Activated T-helper 17 cell treated with anti-CD3 and anti-CD28 coated beads, Interleukin-2, amount 50 U/mL, for 72 hours (primary cell): Measurements from ENCODE around the gene LRMDA. TPM values are rescaled to one million over a fixed set of nuclear protein-coding genes. Genes with fewer than 3 reads are reported as not detected.

Experiments
- ATAC-seq: fragments of 150-1000 bp; cut with Tn5 transposase; replicated peaks from 2 replicates; pipeline ENCODE4 v1.10.0; 2021; ENCODE audit warnings: mild to moderate bottlenecking, moderate library complexity
- H3K27ac Mint-ChIP-seq: one replicate; pipeline ENCODE4 v1.8.0; 2022; ENCODE audit warnings: mixed read lengths
- H3K27me3 Mint-ChIP-seq: one replicate; pipeline ENCODE4 v1.8.0; 2022; ENCODE audit warnings: mixed read lengths
- H3K36me3 Mint-ChIP-seq: one replicate; pipeline ENCODE4 v1.8.0; 2022; ENCODE audit warnings: low read depth, mild to moderate bottlenecking, mixed read lengths
- H3K4me1 Mint-ChIP-seq: one replicate; pipeline ENCODE4 v1.8.0; 2022; ENCODE audit warnings: mixed read lengths
- H3K4me3 Mint-ChIP-seq: one replicate; pipeline ENCODE4 v1.8.0; 2022; ENCODE audit warnings: mild to moderate bottlenecking, mixed read lengths
- H3K9me3 Mint-ChIP-seq: one replicate; pipeline ENCODE4 v1.8.0; 2022; ENCODE audit warnings: mixed read lengths
- total RNA-seq, 2 donors: library from RNA; stranded (reverse); gene quantifications; one replicate each; pipeline ENCODE4 v1.2.3, GENCODE V29; 2022

LRMDA gene
- total RNA-seq, 2 donors from 2014 or later: not detected

DNA sequence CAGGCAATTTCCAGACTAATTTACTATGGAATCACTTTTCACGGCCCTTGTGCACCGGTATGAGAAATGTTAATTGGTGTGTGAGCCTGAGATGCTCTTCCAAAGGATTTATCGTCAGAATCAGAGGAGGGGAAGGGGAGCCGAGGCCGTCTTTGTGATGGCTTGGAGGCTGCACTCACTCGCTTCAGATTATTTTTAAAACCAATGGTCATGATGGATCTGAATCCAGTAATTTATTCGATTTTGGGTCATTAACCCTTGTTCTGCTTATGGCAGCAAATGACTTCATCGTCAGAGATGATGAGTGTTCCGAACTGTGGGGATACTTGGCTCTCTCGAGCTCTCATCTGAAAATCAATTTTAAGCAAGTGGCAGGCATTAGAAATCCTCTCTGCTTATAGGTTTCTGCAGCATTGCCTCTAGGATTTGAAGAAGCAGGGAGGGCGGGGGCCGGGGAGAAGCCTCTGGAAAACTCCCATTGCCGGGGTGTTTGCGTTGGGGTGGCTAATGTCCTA, 576.3 kb downstream of the LRMDA start:
- ATAC-seq: no peak
- Mint-ChIP-seq H3K27ac (no peak overlapping the region), H3K4me3 (no peak overlapping the region), H3K27me3 (peaks cover 4% of the 10 kb centered on the region), H3K4me1 (no peaks in the 10 kb centered on the region), H3K36me3 (no peaks in the 10 kb centered on the region), H3K9me3 (no peaks in the 10 kb centered on the region)

- no peak for ATAC-seq
- H3K4me1 Mint-ChIP-seq: no peaks in the 10 kb centered on the region
- peaks cover 4% of the 10 kb centered on the region for H3K27me3 Mint-ChIP-seq
Measured at GRCh38 chr10:76009531-76009930, 578.1 kb downstream of the LRMDA start.

GRCh38 chr10:76010703-76011102, 579.3 kb downstream of the LRMDA start:
- no peak overlapping the region for H3K4me3 Mint-ChIP-seq
- ATAC-seq: no peak
- H3K27me3 Mint-ChIP-seq: peaks cover 4% of the 10 kb centered on the region
- H3K9me3 Mint-ChIP-seq: no peaks in the 10 kb centered on the region
- H3K27ac Mint-ChIP-seq: no peak overlapping the region
- H3K4me1 Mint-ChIP-seq: no peaks in the 10 kb centered on the region
- no peaks in the 10 kb centered on the region for H3K36me3 Mint-ChIP-seq

More at GRCh38 chr10:76009531-76009930, 578.1 kb downstream of the LRMDA start:
- Mint-ChIP-seq H3K27ac (no peak overlapping the region), H3K4me3 (no peak overlapping the region), H3K9me3 (no peaks in the 10 kb centered on the region), H3K36me3 (no peaks in the 10 kb centered on the region)

- no peak for ATAC-seq
- H3K27me3 Mint-ChIP-seq: peaks cover 4% of the 10 kb centered on the region
- no peak overlapping the region for H3K27ac Mint-ChIP-seq
- H3K4me1 Mint-ChIP-seq: no peaks in the 10 kb centered on the region
- H3K36me3 Mint-ChIP-seq: no peaks in the 10 kb centered on the region
- no peak overlapping the region for H3K4me3 Mint-ChIP-seq
- no peaks in the 10 kb centered on the region for H3K9me3 Mint-ChIP-seq
Measured at GRCh38 chr10:76012716-76013327, 581.4 kb downstream of the LRMDA start.

GRCh38 chr10:76015245-76015644, 583.8 kb downstream of the LRMDA start:
- Mint-ChIP-seq H3K27ac (no peak overlapping the region), H3K36me3 (no peaks in the 10 kb centered on the region), H3K27me3 (peaks cover 8% of the 10 kb centered on the region), H3K4me1 (no peaks in the 10 kb centered on the region), H3K4me3 (no peak overlapping the region), H3K9me3 (no peaks in the 10 kb centered on the region)
- no peak for ATAC-seq

GRCh38 chr10:76017026-76017732, 585.8 kb downstream of the LRMDA start:
- Mint-ChIP-seq H3K4me1 (no peaks in the 10 kb centered on the region), H3K9me3 (no peaks in the 10 kb centered on the region), H3K4me3 (no peak overlapping the region), H3K36me3 (no peaks in the 10 kb centered on the region), H3K27ac (no peak overlapping the region), H3K27me3 (peaks cover 4% of the 10 kb centered on the region)
- ATAC-seq: no peak

- H3K4me3 Mint-ChIP-seq: no peak overlapping the region
- H3K4me1 Mint-ChIP-seq: no peaks in the 10 kb centered on the region
- ATAC-seq: no peak
- no peaks in the 10 kb centered on the region for H3K36me3 Mint-ChIP-seq
- no peaks in the 10 kb centered on the region for H3K9me3 Mint-ChIP-seq
- no peak overlapping the region for H3K27ac Mint-ChIP-seq
- H3K27me3 Mint-ChIP-seq: peaks cover 4% of the 10 kb centered on the region
Measured at GRCh38 chr10:76017733-76018433, 586.5 kb downstream of the LRMDA start.

GRCh38 chr10:76020630-76021029, 589.2 kb downstream of the LRMDA start:
- Mint-ChIP-seq H3K36me3 (no peaks in the 10 kb centered on the region), H3K4me3 (no peak overlapping the region), H3K4me1 (no peaks in the 10 kb centered on the region), H3K27ac (no peak overlapping the region), H3K27me3 (peaks cover 4% of the 10 kb centered on the region), H3K9me3 (no peaks in the 10 kb centered on the region)
- ATAC-seq: no peak

DNA sequence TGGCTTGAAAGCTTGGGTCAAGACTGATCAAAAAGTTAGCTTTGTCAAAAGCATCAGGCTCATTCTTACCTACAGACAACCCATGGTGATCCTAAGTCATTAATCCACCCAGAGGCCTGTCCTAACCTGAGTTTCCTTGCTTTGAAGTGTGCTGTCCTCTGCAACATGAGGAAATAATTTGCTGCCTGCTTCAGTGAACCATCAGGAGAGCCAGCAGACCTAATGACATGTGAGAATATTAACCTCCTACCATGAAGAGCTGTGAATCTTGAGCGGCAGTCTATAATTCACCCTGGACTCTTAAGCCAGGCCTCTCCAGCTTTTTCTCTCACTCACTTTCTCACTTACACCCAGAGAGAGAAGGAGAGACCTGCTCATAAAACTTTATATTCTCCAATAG, 590.0 kb downstream of the LRMDA start:
- H3K27me3 Mint-ChIP-seq: peaks cover 4% of the 10 kb centered on the region
- no peak for ATAC-seq
- no peaks in the 10 kb centered on the region for H3K4me1 Mint-ChIP-seq
- H3K9me3 Mint-ChIP-seq: no peaks in the 10 kb centered on the region
- no peak overlapping the region for H3K27ac Mint-ChIP-seq
- no peak overlapping the region for H3K4me3 Mint-ChIP-seq
- H3K36me3 Mint-ChIP-seq: no peaks in the 10 kb centered on the region

DNA sequence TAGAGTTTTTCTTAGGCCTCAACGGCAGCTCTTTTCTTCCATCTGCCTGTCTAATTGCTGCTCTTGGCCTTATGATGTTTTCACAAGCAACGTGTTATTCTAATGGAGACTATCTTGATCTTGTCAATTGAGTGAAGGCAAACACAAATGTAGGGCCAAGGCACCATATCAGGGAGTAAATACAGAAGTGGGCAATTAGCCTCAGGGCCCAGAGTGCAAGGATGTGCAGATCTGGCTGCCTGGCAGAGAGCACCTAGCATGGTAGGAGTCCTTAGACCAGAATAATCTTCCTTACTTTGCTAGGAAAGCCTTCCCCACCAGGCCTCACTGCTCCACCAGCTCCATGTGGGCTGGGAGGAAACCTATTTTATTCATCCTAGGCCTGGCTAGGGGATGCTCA, 590.9 kb downstream of the LRMDA start:
- H3K4me3 Mint-ChIP-seq: no peak overlapping the region
- peaks cover 4% of the 10 kb centered on the region for H3K27me3 Mint-ChIP-seq
- no peak for ATAC-seq
- H3K27ac Mint-ChIP-seq: no peak overlapping the region
- H3K9me3 Mint-ChIP-seq: no peaks in the 10 kb centered on the region
- no peaks in the 10 kb centered on the region for H3K36me3 Mint-ChIP-seq
- no peaks in the 10 kb centered on the region for H3K4me1 Mint-ChIP-seq

DNA sequence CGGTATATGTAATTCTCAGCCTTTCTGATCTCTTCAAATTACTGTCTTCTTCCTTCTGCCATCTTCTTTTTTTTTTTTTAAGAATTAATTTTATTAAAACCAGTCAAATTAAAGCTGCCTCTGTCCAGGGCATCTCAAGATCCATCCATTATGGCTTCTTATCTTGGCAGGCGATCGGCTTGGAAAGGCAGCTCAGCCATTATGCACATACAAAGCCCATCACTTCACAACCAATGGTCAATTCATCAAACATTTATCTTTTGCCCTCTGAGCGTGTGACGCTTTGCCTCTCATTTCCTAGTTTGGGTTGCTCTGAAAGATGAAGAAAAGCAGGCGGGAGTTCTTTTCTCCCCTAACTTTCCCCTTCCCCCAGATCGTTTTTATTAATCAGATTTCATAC, 591.6 kb downstream of the LRMDA start:
- Mint-ChIP-seq H3K27ac (no peak overlapping the region), H3K4me3 (no peak overlapping the region), H3K27me3 (peaks cover 4% of the 10 kb centered on the region), H3K36me3 (no peaks in the 10 kb centered on the region), H3K4me1 (no peaks in the 10 kb centered on the region), H3K9me3 (no peaks in the 10 kb centered on the region)
- ATAC-seq: no peak

DNA sequence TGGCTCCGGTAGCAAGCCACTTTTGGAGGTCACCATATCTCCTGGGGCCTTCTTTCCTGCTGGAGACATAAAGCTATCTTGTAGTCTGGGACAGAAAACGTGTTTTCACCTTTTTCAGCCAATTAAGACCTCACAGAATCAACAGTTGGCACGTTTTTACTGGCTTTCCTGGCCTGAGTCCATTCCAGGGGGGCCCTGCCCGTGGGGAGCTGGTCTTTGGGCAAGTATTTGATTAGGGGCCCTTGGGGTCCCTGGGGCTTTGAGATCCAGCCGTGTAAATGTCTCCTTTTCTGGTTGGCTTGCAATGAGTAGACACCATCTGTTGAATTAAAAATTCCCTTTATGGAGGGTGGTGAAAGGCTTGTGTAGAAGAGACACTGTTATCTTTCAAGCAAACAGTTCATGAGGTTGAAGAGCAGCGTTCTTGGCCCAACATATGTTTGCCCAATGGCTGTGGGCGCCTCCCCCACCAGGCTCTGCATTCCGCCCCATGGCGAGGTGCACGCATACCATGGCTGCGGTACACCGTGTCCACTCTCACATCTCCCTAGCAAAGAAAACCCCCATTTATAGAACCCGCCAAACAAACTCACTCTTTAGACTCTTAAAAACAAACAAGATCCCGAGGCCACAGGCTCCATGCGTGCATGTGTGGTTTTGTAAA, 593.2 kb downstream of the LRMDA start:
- Mint-ChIP-seq H3K27ac (no peak overlapping the region), H3K36me3 (no peaks in the 10 kb centered on the region), H3K9me3 (no peaks in the 10 kb centered on the region), H3K4me3 (no peak overlapping the region), H3K27me3 (peaks cover 4% of the 10 kb centered on the region), H3K4me1 (no peaks in the 10 kb centered on the region)
- ATAC-seq: no peak

DNA sequence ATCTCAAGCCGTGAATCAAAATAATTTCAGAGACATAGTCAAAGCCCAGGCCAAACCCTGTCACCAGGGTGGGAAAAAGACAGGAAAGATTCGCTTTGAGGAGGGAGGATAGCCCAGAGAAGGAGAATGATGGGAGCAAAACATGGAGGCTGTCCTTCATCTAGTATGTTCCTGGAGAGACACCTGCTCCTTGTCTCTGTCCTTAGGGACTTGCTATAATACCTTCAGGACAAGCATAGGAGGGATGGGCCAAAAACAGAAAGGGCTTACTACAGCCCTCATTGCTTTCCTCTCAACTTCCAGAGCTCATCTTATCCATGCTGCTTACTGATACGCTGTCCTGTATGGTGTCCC, 593.7 kb downstream of the LRMDA start:
- Mint-ChIP-seq H3K36me3 (no peaks in the 10 kb centered on the region), H3K27ac (no peak overlapping the region), H3K4me3 (no peak overlapping the region), H3K9me3 (no peaks in the 10 kb centered on the region), H3K27me3 (peaks cover 2% of the 10 kb centered on the region), H3K4me1 (no peaks in the 10 kb centered on the region)
- ATAC-seq: no peak

DNA sequence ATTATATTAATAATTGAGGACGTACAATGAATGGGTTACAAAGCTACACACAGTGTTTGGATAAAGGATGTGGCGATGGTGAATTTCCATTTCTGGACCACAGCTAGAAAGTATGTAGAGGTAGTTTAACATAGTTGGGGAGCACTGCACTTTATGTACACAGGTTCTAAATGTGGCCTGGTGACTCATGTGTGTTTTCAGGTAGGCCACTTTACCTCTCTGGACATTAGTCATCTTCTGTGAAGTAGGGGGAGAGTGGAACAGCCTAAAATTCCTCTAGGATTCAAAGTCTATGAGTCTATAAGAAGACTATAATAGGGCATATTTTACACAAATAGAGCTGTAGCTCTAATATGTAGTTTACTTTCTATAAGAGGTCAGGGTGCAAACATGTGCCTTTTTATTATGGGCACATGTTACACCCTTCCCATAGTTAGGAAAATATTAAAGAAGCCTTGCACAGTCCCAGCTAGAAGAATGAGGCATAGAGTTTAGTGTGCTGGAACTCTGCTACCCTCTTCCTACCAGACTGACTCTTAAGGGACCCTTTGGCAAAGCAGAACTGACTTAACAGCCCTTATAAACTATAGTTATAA, 594.9 kb downstream of the LRMDA start:
- no peaks in the 10 kb centered on the region for H3K36me3 Mint-ChIP-seq
- no peak for ATAC-seq

More for the DNA sequence above, 594.9 kb downstream of the LRMDA start:
- no peaks in the 10 kb centered on the region for H3K27me3 Mint-ChIP-seq
- no peak overlapping the region for H3K4me3 Mint-ChIP-seq
- H3K27ac Mint-ChIP-seq: no peak overlapping the region
- H3K9me3 Mint-ChIP-seq: no peaks in the 10 kb centered on the region
- no peaks in the 10 kb centered on the region for H3K4me1 Mint-ChIP-seq
